Muscle of arm (tissue), 14 donors: ENCODE results near the gene THAP11. TPM values are rescaled to one million over a fixed set of nuclear protein-coding genes. Genes with fewer than 3 reads are reported as not detected.

Experiments
- DNase-seq: peaks from one replicate; pipeline ENCODE4 v3.0.0-alpha.2; 2013
- long read RNA-seq, 11 donors: transcript quantifications; one replicate each; lab custom pipeline, GENCODE V29; 2026
- polyA plus RNA-seq, 12 donors: library from polyadenylated mRNA; unstranded; fragments of 120-200 nt; gene quantifications; one replicate each; pipeline ENCODE4 v1.2.1, GENCODE V29; 2013; ENCODE audit not compliant: insufficient read length in 12 of 12

Gene THAP11
- 10 to 100 TPM in 11 of 12 donors, not detected in 1; 11.8 to 25.6 (median 22.2) TPM for polyA plus RNA-seq
- long read RNA-seq, donor 1, transcript THAP11-201 (1 exons, 2,114 nt) = major isoform, 45 of 45 reads
- long read RNA-seq, donor 1, partial matches to known transcripts = 0 of 45 reads
- long read RNA-seq, donor 1, other reads (novel, unspliced or antisense) = 0 of 45 reads
- long read RNA-seq, donor 2, transcript THAP11-201 (1 exons, 2,114 nt) = major isoform, 53 of 53 reads
- long read RNA-seq, donor 2, partial matches to known transcripts = 0 of 53 reads
- long read RNA-seq, donor 2, other reads (novel, unspliced or antisense) = 0 of 53 reads
- long read RNA-seq, donor 3, transcript THAP11-201 (1 exons, 2,114 nt) = major isoform, 11 of 11 reads
- long read RNA-seq, donor 3, partial matches to known transcripts = 0 of 11 reads
- long read RNA-seq, donor 3, other reads (novel, unspliced or antisense) = 0 of 11 reads
- long read RNA-seq, donor 4, transcript THAP11-201 (1 exons, 2,114 nt) = major isoform, 18 of 18 reads
- long read RNA-seq, donor 4, partial matches to known transcripts = 0 of 18 reads
- long read RNA-seq, donor 4, other reads (novel, unspliced or antisense) = 0 of 18 reads
- long read RNA-seq, donor 5, transcript THAP11-201 (1 exons, 2,114 nt) = major isoform, 51 of 51 reads
- long read RNA-seq, donor 5, partial matches to known transcripts = 0 of 51 reads
- long read RNA-seq, donor 5, other reads (novel, unspliced or antisense) = 0 of 51 reads
- long read RNA-seq, donor 6, transcript THAP11-201 (1 exons, 2,114 nt) = major isoform, 27 of 27 reads
- long read RNA-seq, donor 6, partial matches to known transcripts = 0 of 27 reads
- long read RNA-seq, donor 6, other reads (novel, unspliced or antisense) = 0 of 27 reads
- long read RNA-seq, donor 7, transcript THAP11-201 (1 exons, 2,114 nt) = major isoform, 24 of 24 reads
- long read RNA-seq, donor 7, partial matches to known transcripts = 0 of 24 reads
- long read RNA-seq, donor 7, other reads (novel, unspliced or antisense) = 0 of 24 reads
- long read RNA-seq, donor 8, transcript THAP11-201 (1 exons, 2,114 nt) = major isoform, 51 of 51 reads
- long read RNA-seq, donor 8, partial matches to known transcripts = 0 of 51 reads
- long read RNA-seq, donor 8, other reads (novel, unspliced or antisense) = 0 of 51 reads
- long read RNA-seq, donor 9, transcript THAP11-201 (1 exons, 2,114 nt) = major isoform, 25 of 25 reads
- long read RNA-seq, donor 9, partial matches to known transcripts = 0 of 25 reads
- long read RNA-seq, donor 9, other reads (novel, unspliced or antisense) = 0 of 25 reads
- long read RNA-seq, donor 10, transcript THAP11-201 (1 exons, 2,114 nt) = major isoform, 30 of 30 reads
- long read RNA-seq, donor 10, partial matches to known transcripts = 0 of 30 reads
- long read RNA-seq, donor 10, other reads (novel, unspliced or antisense) = 0 of 30 reads
- long read RNA-seq, donor 11, transcript THAP11-201 (1 exons, 2,114 nt) = major isoform, 29 of 29 reads
- long read RNA-seq, donor 11, partial matches to known transcripts = 0 of 29 reads
- long read RNA-seq, donor 11, other reads (novel, unspliced or antisense) = 0 of 29 reads

DNA sequence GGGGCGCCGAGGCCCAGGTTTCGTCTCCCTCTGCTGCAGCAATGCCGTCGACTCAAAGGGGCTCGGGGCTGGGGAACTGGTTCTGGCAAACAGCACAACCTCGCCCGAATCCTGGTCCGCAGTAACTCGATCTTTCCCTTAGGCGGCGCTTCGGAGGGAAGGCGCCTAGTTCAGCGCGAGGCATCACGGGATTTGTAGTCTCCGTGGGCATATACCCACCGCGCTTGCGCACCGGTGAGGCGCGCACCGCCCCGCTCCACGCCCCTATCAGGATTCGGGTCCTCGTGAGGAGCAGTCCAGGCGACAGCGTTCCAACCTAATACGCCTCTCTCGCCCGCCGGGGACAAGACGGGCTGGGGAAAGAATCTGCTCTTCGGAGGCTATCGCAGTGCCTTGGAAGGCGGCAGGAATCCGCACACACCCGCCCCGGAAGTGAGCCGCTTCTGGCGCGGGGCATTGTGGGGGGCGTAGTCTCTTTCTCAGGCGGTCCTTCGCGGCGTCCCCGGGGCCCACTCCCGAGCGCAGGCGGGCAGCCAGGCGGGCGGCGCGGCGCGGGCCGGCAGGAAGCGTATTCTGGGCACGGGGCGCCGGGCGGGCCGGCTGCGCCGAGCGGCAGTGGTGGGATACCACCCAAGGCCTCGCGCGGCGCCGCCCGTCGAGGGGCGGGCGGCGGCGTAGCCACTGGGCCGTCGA is at the start of gene THAP11:
THAP11 (plus strand) TSS at position 505 of the 693 bp plus-strand sequence. CDS start 235 bp downstream, outside the sequence.
- peak; percentile 99 for DNase-seq

DNA sequence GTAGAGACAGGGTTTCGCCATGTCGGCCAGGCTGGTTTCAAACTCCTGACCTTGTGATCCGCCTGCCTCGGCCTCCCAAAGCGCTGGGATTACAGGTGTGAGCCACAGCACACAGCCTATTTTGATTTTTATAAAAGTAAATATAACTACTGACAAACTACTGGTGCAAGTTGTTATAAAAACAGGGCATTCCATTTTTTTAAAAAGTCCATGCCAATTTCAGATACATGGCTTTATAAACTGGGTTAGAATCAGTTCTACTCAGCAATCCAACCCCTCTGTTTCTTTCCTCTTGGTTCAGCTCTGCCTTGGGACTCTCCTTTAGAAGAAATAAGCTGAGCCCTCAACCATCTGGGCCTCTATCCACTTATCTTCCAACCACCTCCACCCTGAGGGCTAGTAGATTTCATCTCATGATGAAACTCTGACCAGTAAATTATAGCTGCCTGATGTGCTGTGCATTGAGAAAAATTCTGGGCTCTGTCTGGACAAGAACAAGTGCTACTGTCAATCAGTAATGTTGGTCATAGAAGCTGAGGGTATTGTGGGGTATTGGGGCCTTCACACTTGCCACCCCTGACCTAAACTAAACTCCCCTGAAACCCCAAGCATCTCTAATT is 45.9 kb upstream of the THAP11 start:
- DNase-seq = no peak

GRCh38 chr16:67800338-67800926 is 41.7 kb upstream of the THAP11 start:
- peak; percentile 15 for DNase-seq

GRCh38 chr16:67801241-67801640 is 40.9 kb upstream of the THAP11 start:
- no peak for DNase-seq

DNA sequence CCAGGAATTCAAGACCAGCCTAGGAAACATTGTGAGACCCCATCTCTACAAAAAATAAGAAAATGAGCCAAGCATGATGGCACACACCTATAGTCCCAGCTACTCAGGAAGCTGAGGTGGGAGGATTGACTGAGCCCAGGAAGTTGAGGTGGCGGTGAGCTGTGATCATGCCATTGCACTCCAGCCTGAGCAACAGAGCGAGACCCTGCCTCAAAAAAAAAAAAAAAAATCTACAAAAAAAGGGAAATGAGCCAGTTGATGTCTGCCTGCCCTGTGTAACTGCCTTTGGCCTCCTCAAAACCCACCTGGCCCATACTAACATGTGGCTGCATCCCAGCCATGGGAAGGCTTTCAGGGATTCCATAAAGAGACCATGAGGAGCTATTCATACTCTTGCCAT is 40.2 kb upstream of the THAP11 start:
- DNase-seq = no peak

DNA sequence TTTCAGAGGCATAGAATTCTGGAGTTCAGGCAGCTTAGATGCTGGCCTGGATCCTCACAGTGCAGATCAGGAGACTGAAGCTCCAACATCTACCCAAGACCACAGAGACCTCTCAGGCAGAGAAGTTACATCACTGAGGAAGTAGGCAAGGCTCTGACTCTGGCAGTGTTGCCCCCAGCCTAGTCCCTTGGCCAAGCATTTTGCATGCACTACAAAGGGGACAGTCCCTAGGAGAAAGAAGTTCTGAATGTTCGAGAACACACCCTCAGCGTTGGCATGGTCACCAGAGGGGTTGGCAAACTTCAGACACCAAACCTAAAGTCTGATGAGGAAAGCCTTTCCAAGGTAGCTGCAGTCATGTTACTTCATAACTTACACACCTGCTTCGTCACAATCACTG is 38.2 kb upstream of the THAP11 start:
- DNase-seq = no peak

- no peak for DNase-seq
These were observed 37.1 kb upstream of the THAP11 start for GRCh38 chr16:67804853-67805542.

DNA sequence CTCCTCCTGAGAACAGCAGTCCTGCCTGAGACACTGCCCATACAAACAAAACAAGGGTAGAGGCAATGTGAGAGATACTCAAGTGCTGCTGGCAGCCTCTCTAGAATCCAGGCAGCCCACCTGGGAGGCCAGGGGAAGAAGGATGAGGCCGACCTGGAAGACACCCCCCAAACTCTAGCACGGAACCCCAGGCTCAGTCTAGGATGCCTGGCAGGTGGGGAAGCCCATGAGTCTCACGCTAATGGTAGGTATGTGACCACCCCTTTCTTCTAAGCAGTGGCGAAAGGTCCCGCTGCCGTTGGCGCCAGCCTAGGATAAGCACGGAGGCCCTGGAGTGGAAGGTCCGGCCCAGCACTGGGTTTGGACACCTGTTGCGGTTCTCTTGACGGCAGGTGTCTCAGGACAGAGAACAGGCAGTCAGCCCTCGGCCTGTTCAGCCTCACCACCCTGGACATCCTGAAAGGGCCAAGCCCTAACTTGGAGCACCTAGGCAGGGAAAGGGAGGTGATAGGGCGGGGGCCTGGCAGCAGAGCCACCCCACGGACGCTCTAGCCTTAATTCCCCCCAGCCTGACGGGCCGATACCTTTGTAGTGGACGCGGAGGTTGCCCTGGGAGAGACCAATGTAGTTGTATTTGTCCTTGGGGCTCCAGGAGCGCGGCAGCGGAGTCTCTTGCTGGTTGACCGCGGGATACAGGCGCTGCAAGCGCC is 36.2 kb upstream of the THAP11 start:
- DNase-seq = no peak

GRCh38 chr16:67806428-67807147 is 35.5 kb upstream of the THAP11 start, which contains the start of the genes RANBP10 and TSNAXIP1:
Gene RANBP10, minus strand, starts transcription at chr16:67806560. Its CDS starts 24 bp downstream, at chr16:67806536.
Gene TSNAXIP1, plus strand, starts transcription at chr16:67806889. Its CDS starts 261 bp downstream, at chr16:67807150.
- peak; percentile 98 for DNase-seq

DNA sequence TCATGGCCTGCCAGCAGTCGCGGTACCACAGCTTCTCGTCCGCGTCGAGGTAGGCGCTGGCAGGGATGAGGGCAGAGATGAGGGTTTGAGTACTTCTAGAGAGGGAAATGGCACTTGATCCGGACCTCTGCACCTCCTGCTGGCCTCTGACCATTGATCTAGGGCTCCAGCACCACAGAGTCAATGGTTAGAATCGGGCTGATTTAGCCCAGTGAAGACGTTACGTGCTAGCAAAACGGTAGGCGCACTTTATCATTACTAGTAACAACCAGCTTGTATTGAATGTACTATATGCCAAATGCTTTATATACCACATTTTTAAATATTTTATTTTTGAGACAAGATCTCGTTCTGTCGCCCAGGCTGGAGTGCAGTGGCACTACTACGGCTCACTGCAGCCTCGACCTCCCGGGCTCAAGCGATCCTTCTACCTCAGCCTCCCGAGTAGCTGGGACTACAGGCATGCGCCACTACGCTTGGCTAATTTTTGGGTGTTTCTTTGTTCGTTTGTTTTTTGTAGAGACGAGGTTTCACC is 34.9 kb upstream of the THAP11 start:
- no peak for DNase-seq

DNA sequence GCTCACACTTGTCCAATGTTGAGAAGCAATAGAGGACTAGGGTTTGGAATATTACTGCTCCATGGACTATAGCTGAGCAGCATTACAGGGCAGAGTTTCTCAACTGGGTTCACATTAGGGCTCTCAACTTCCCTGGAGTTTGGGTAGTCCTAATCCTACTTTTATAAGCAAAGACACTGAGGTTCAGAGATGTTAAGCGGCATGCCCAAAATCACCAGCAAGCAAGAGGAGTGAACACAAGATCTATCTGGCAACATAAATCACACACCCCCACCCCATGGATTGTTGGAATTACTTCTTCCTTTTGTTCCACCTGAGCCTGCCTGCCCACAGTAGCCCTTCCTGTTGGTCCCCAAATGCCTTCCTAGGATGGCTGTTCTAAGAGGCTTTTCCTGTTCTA is 30.2 kb upstream of the THAP11 start:
- DNase-seq = no peak

DNA sequence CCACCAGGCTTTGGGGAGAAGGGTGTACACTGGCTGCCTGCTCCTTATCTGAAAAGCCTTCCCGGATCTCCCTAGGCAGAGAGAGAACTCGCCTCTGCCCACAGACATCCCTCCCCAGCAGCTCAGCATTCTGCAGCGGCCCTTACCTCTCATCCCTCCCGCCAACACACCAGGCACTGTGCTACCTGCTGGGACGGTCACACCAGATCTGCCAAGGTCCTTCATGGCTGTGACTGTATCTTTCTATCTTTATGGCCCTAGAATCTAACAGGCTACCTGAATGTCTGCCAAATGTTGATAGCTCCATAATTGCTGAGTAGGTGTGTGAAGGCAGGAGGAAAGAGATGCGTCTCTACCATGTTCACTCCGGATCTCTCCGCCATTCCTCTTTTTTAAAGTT is 27.6 kb upstream of the THAP11 start:
- no peak for DNase-seq

- DNase-seq = no peak
These were observed 21.4 kb upstream of the THAP11 start for GRCh38 chr16:67820608-67821259.

GRCh38 chr16:67822511-67822910 is 19.6 kb upstream of the THAP11 start:
- DNase-seq = no peak

- no peak for DNase-seq
These were observed 17.0 kb upstream of the THAP11 start for GRCh38 chr16:67825119-67825518.

GRCh38 chr16:67825906-67826305 is 16.2 kb upstream of the THAP11 start:
- no peak for DNase-seq

DNA sequence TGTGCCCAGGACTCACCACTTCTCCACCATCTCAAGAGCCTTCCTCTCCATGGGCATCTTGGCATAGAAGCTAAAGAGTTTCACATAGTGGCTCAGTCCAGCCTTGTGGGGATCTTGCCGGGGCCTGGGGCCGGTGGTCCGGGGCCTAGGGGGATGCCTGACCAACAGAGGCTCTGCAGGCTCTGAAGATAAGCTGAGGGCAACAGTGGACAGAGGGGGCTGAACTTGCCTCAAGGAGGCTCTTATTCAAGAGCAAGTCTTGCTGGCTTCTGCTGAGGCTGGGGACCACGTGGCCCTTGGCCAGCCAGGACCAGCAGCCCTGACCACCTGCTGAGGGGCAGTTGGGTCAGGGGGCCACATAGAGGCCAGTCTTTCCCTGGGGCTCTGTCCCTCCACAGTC is 13.5 kb upstream of the THAP11 start:
- DNase-seq = no peak
